ENCODE measurements around the gene AQP1. TPM values are rescaled to one million over a fixed set of nuclear protein-coding genes. Genes with fewer than 3 reads are reported as not detected.

The AQP1 gene
- total RNA-seq, 2 experiments from 2014 or later: not detected

DNA sequence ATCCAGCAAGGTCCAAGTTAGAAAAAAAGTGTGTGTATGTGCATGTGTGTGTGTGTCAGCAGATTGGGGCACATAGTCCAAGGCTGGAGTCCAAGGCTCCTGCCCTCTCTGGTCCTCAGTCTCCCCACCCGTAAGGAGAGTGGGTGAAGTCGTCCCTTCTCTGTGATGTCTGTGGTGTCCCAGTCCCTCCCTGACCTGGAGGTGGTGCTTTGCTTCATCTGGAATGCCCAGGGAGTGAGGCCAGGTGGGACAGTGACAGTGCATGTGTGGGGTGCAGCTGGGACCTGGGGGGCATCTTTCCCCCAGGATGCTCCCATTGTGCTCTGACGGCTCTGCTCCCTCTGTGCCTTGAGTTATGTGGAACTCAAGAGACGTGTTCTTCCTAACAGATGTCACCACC is 18.0 kb downstream of the AQP1 start:
- Histone ChIP-seq H3K36me3 (ENCODE audit: insufficient read depth, low read length) (no peaks in the 10 kb centered on the region), H3K4me3 (ENCODE audit: low read depth, low read length, poor library complexity, severe bottlenecking) (no peak overlapping the region), H2AFZ (ENCODE audit: low read length) (no peak overlapping the region), H3K9me3 (ENCODE audit: low read length) (no peaks in the 10 kb centered on the region), H3K27ac (ENCODE audit: low read depth, low read length, poor library complexity, severe bottlenecking) (no peak overlapping the region), H3K4me1 (ENCODE audit: insufficient read depth, low read length, poor library complexity, severe bottlenecking) (no peaks in the 10 kb centered on the region), H3K79me2 (ENCODE audit: insufficient read depth, low read depth, low read length) (no peaks in the 10 kb centered on the region), H4K20me1 (ENCODE audit: insufficient read depth, low read length) (no peaks in the 10 kb centered on the region), H3K4me2 (ENCODE audit: low read length) (no peak overlapping the region), H3K9me2 (ENCODE audit: insufficient read depth, low read length) (no peaks in the 10 kb centered on the region)
- BruUV-seq (replicated peaks): no TSS peak
- intact Hi-C loops (cut with micrococcal nuclease; ENCODE audit: unreplicated experiment): no loop called here
- TF ChIP-seq EZH2phosphoT487 (IDR thresholded peaks at IDR 0.05; ENCODE audit: borderline replicate concordance, low read depth, low read length): no peak
- TF ChIP-seq, protein P1, sequence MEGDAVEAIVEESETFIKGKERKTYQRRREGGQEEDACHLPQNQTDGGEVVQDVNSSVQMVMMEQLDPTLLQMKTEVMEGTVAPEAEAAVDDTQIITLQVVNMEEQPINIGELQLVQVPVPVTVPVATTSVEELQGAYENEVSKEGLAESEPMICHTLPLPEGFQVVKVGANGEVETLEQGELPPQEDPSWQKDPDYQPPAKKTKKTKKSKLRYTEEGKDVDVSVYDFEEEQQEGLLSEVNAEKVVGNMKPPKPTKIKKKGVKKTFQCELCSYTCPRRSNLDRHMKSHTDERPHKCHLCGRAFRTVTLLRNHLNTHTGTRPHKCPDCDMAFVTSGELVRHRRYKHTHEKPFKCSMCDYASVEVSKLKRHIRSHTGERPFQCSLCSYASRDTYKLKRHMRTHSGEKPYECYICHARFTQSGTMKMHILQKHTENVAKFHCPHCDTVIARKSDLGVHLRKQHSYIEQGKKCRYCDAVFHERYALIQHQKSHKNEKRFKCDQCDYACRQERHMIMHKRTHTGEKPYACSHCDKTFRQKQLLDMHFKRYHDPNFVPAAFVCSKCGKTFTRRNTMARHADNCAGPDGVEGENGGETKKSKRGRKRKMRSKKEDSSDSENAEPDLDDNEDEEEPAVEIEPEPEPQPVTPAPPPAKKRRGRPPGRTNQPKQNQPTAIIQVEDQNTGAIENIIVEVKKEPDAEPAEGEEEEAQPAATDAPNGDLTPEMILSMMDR (conservative IDR thresholded peaks at IDR 0.05; ENCODE audit: low read length): no peak
- ChIA-PET POLR2A (interaction anchor here (0.7 to 1.3 kb wide), 3 partner anchors 72 to 116 kb away, joined by 3 to 4 read pairs (median 3); no protein-coding TSS in a partner anchor), CTCF (ENCODE audit: unreplicated experiment) (no interaction called here)
- DNase-seq (ENCODE audit: low spot score): no peak

- no peaks in the 10 kb centered on the region for H3K36me3 ChIP-seq (ENCODE audit: insufficient read depth, low read length)
- H3K27ac ChIP-seq (ENCODE audit: low read depth, low read length, poor library complexity, severe bottlenecking): no peak overlapping the region
- DNase-seq (ENCODE audit: low spot score): no peak
- no peaks in the 10 kb centered on the region for H3K79me2 ChIP-seq (ENCODE audit: insufficient read depth, low read depth, low read length)
- H3K4me2 ChIP-seq (ENCODE audit: low read length): no peak overlapping the region
- TF ChIP-seq, protein P1 (conservative IDR thresholded peaks at IDR 0.05; ENCODE audit: low read length): no peak
- TF ChIP-seq EZH2phosphoT487 (IDR thresholded peaks at IDR 0.05; ENCODE audit: borderline replicate concordance, low read depth, low read length): no peak
- ChIA-PET POLR2A (interaction anchor here (0.6 to 1.3 kb wide), 4 partner anchors 49 to 116 kb away, joined by 3 to 5 read pairs (median 4); no protein-coding TSS in a partner anchor), CTCF (ENCODE audit: unreplicated experiment) (no interaction called here)
- no peaks in the 10 kb centered on the region for H3K9me2 ChIP-seq (ENCODE audit: insufficient read depth, low read length)
- no peak overlapping the region for H3K4me3 ChIP-seq (ENCODE audit: low read depth, low read length, poor library complexity, severe bottlenecking)
- H4K20me1 ChIP-seq (ENCODE audit: insufficient read depth, low read length): no peaks in the 10 kb centered on the region
- no TSS peak for BruUV-seq (replicated peaks)
- no peak overlapping the region for H2AFZ ChIP-seq (ENCODE audit: low read length)
- intact Hi-C loops (cut with micrococcal nuclease; ENCODE audit: unreplicated experiment): no loop called here
- no peaks in the 10 kb centered on the region for H3K4me1 ChIP-seq (ENCODE audit: insufficient read depth, low read length, poor library complexity, severe bottlenecking)
- H3K9me3 ChIP-seq (ENCODE audit: low read length): no peaks in the 10 kb centered on the region
These were observed 19.0 kb downstream of the AQP1 start for GRCh38 chr7:30930621-30931020.

DNA sequence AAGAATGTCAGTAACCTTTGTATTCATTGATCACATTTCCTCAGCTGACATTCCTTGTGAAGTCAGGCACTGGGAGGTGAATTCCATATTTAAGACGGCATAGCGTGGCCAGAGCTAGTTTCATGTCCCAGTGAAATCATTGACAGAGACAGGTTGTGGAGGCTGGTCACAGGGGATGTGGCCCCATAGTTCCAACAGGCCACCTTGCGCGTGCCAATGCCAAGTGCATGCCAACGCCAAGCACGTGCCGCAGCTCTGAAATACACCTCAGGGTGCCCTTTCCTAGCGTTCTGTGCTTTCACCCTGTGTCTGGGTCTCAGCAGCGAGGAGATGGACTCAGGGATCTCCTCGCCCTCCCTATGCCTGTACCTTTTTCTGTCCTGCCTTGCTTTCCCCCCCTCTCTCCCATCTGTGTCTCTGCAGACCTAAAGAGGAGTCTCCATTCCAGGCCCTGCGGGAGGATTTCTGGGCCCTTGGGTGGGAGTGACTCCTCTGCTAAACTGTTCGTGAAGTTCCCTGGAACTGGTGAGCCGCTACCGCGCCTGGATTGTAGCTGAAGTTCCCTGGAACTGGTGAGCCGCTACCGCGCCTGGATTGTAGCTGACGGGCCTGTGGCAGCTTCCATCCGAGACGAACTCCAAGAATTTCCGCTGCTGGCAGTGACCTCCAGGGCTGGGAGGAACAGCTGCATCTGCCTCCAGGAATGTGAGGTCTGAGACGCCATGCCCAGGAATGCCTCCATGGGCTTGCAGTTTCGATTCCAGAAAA is 19.7 kb downstream of the AQP1 start:
- no peak overlapping the region for H2AFZ ChIP-seq (ENCODE audit: low read length)
- H3K9me2 ChIP-seq (ENCODE audit: insufficient read depth, low read length): no peaks in the 10 kb centered on the region
- H3K36me3 ChIP-seq (ENCODE audit: insufficient read depth, low read length): no peaks in the 10 kb centered on the region
- TF ChIP-seq, protein P1 (conservative IDR thresholded peaks at IDR 0.05; ENCODE audit: low read length): no peak
- TF ChIP-seq EZH2phosphoT487 (IDR thresholded peaks at IDR 0.05; ENCODE audit: borderline replicate concordance, low read depth, low read length): no peak
- no TSS peak for BruUV-seq (replicated peaks)
- H4K20me1 ChIP-seq (ENCODE audit: insufficient read depth, low read length): no peaks in the 10 kb centered on the region
- no peak overlapping the region for H3K4me3 ChIP-seq (ENCODE audit: low read depth, low read length, poor library complexity, severe bottlenecking)
- ChIA-PET CTCF (ENCODE audit: unreplicated experiment) (no interaction called here), POLR2A (no interaction called here)
- H3K4me2 ChIP-seq (ENCODE audit: low read length): no peak overlapping the region
- intact Hi-C loops (cut with micrococcal nuclease; ENCODE audit: unreplicated experiment): no loop called here
- no peak overlapping the region for H3K27ac ChIP-seq (ENCODE audit: low read depth, low read length, poor library complexity, severe bottlenecking)
- H3K4me1 ChIP-seq (ENCODE audit: insufficient read depth, low read length, poor library complexity, severe bottlenecking): no peaks in the 10 kb centered on the region
- no peaks in the 10 kb centered on the region for H3K79me2 ChIP-seq (ENCODE audit: insufficient read depth, low read depth, low read length)
- no peaks in the 10 kb centered on the region for H3K9me3 ChIP-seq (ENCODE audit: low read length)
- no peak for DNase-seq (ENCODE audit: low spot score)

Data from OCI-LY7 (cell line).